ENCODE data around the gene MED12L.

MED12L gene

DNA sequence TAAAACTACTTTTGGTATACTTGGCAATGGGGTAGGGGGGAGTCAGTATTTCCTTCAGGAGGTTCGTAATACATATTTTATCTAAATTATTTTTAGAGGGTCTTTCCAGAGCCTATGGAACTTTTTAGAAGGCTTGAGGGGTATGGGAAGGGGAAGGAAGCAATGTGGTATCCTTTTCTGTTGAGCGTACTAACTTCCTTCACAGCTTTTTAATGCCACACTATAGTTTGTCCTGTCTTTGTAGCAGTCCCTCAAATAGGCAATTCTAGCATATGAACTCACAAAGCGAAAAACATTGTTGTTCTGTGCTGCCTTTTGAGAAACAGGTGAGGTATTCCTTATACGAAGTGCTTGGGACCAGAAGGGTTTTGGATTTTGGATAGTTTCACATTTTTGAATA is 266.2 kb downstream of the MED12L start:
- H3K27me3 ChIP-seq (replicated peaks; ENCODE audit: insufficient read depth, low read length) = no peaks in the 10 kb centered on the region
- TF ChIP-seq EZH2 (optimal IDR thresholded peaks at IDR 0.05; ENCODE audit: low read depth, low read length) (no peak), EZH2phosphoT487 (IDR thresholded peaks at IDR 0.05; ENCODE audit: low read length) (no peak)
- TF ChIP-seq, protein P1, sequence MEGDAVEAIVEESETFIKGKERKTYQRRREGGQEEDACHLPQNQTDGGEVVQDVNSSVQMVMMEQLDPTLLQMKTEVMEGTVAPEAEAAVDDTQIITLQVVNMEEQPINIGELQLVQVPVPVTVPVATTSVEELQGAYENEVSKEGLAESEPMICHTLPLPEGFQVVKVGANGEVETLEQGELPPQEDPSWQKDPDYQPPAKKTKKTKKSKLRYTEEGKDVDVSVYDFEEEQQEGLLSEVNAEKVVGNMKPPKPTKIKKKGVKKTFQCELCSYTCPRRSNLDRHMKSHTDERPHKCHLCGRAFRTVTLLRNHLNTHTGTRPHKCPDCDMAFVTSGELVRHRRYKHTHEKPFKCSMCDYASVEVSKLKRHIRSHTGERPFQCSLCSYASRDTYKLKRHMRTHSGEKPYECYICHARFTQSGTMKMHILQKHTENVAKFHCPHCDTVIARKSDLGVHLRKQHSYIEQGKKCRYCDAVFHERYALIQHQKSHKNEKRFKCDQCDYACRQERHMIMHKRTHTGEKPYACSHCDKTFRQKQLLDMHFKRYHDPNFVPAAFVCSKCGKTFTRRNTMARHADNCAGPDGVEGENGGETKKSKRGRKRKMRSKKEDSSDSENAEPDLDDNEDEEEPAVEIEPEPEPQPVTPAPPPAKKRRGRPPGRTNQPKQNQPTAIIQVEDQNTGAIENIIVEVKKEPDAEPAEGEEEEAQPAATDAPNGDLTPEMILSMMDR (IDR thresholded peaks at IDR 0.05; ENCODE audit: low read length) = no peak
- no peak overlapping the region; the same call in 1 of the 2 replicates for H3K4me2 ChIP-seq (ENCODE audit: low read depth, low read length)
- no peaks in the 10 kb centered on the region for H3K9me2 ChIP-seq (replicated peaks; ENCODE audit: insufficient read depth, low read length)
- 0 out of 2 replicates have a peak, but pooled peaks cover 4% of the 10 kb centered on the region for H3F3A ChIP-seq (ENCODE audit: insufficient read depth, low read length)
- no peaks in the 10 kb centered on the region for H3K79me2 ChIP-seq (ENCODE audit: low read length)
- H4K20me1 ChIP-seq (ENCODE audit: insufficient read depth, low read length) = no peaks in the 10 kb centered on the region
- H2AFZ ChIP-seq (ENCODE audit: low read length) = no peak overlapping the region
- DNase-seq = no peak
- peaks cover 11% of the 10 kb centered on the region for H3K4me1 ChIP-seq (ENCODE audit: low read length)
- no peaks in the 10 kb centered on the region for H3K9me3 ChIP-seq (replicated peaks; ENCODE audit: insufficient read depth, low read length)
- H3K9ac ChIP-seq (ENCODE audit: low read length) = no peak overlapping the region
- H3K4me3 ChIP-seq (ENCODE audit: low read length) = no peak overlapping the region
- H3K27ac ChIP-seq (ENCODE audit: low read length) = no peak overlapping the region
- H3K36me3 ChIP-seq (replicated peaks; ENCODE audit: insufficient read depth, low read length) = no peaks in the 10 kb centered on the region

DNA sequence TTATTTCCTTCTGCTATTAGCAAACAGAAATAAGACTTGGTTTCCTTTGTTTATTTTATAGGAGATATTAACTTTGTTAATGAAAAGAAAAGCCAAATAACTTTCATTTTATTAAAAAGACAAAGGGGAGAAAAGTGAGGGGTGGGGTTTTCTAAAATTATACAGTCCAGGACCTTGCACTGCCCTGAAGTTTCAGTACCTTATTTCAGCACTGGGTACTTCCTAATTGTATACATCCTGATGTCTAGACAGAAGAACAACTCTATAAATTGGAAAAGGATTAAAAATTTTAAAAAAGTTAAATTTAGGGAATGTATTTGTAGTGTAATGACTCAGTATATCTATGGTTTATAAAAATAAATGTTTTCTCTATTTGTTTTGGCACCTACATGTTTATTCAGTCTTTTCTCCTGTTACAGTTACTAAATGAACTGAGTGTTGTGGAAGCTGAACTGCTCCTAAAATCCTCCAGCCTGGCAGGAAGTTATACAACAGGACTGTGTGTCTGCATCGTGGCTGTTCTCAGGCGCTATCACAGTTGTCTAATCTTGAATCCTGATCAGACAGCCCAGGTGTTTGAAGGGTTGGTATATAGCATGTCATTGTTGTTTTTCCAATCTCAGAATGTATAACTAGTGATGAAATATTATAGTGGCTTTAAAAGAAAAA is 271.5 kb downstream of the MED12L start:
- Histone ChIP-seq H3K9me3 (replicated peaks; ENCODE audit: insufficient read depth, low read length) (no peaks in the 10 kb centered on the region), H2AFZ (ENCODE audit: low read length) (no peak overlapping the region), H4K20me1 (ENCODE audit: insufficient read depth, low read length) (no peaks in the 10 kb centered on the region), H3K4me2 (ENCODE audit: low read depth, low read length) (no peak overlapping the region), H3K4me3 (ENCODE audit: low read length) (no peak overlapping the region), H3K9me2 (replicated peaks; ENCODE audit: insufficient read depth, low read length) (no peaks in the 10 kb centered on the region), H3F3A (ENCODE audit: insufficient read depth, low read length) (no peaks in the 10 kb centered on the region), H3K36me3 (replicated peaks; ENCODE audit: insufficient read depth, low read length) (no peaks in the 10 kb centered on the region), H3K9ac (ENCODE audit: low read length) (no peak overlapping the region), H3K79me2 (ENCODE audit: low read length) (no peaks in the 10 kb centered on the region), H3K27me3 (replicated peaks; ENCODE audit: insufficient read depth, low read length) (no peaks in the 10 kb centered on the region), H3K27ac (ENCODE audit: low read length) (no peak overlapping the region), H3K4me1 (ENCODE audit: low read length) (peaks cover under 1% of the 10 kb centered on the region; the same call in 1 of the 2 replicates)
- no peak for DNase-seq
- TF ChIP-seq, protein P1 (IDR thresholded peaks at IDR 0.05; ENCODE audit: low read length) = no peak
- TF ChIP-seq EZH2phosphoT487 (IDR thresholded peaks at IDR 0.05; ENCODE audit: low read length) (no peak), EZH2 (optimal IDR thresholded peaks at IDR 0.05; ENCODE audit: low read depth, low read length) (no peak)

DNA sequence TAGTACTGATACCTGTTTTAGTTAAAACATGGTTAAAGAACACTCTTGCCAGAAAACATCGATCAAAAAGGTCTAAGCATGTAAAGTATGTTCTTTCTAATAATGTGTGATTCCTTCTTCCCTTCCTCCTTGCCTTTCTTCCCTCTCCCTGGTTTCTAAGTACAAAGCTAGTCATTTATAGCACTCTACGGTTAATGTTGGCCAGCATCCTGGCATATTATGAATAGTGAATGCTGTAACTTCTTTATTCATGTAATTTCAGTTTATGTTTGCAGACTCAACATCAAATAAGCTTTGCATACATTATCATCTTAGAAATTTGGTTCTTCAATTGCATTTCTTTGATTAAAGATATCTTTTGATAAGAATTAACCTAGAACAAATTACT is 272.0 kb downstream of the MED12L start:
- Histone ChIP-seq H3K9me2 (replicated peaks; ENCODE audit: insufficient read depth, low read length) (no peaks in the 10 kb centered on the region), H3K36me3 (replicated peaks; ENCODE audit: insufficient read depth, low read length) (no peaks in the 10 kb centered on the region), H2AFZ (ENCODE audit: low read length) (no peak overlapping the region), H4K20me1 (ENCODE audit: insufficient read depth, low read length) (no peaks in the 10 kb centered on the region), H3K9me3 (replicated peaks; ENCODE audit: insufficient read depth, low read length) (no peaks in the 10 kb centered on the region), H3K4me2 (ENCODE audit: low read depth, low read length) (no peak overlapping the region), H3K4me1 (ENCODE audit: low read length) (no peaks in the 10 kb centered on the region), H3K27me3 (replicated peaks; ENCODE audit: insufficient read depth, low read length) (no peaks in the 10 kb centered on the region), H3K4me3 (ENCODE audit: low read length) (no peak overlapping the region), H3K27ac (ENCODE audit: low read length) (no peak overlapping the region), H3K9ac (ENCODE audit: low read length) (no peak overlapping the region), H3F3A (ENCODE audit: insufficient read depth, low read length) (no peaks in the 10 kb centered on the region), H3K79me2 (ENCODE audit: low read length) (no peaks in the 10 kb centered on the region)
- no peak for TF ChIP-seq EZH2phosphoT487 (IDR thresholded peaks at IDR 0.05; ENCODE audit: low read length)
- TF ChIP-seq EZH2 (optimal IDR thresholded peaks at IDR 0.05; ENCODE audit: low read depth, low read length) = no peak
- TF ChIP-seq, protein P1 (IDR thresholded peaks at IDR 0.05; ENCODE audit: low read length) = no peak
- DNase-seq = no peak
